Measurements from ENCODE around the gene ARMC3.
"Not testable (repeated sequence)": the region's sequence is repeated elsewhere in the genome, so short reads cannot be mapped to it uniquely, and the experiment has no call there.

ARMC3 gene

DNA sequence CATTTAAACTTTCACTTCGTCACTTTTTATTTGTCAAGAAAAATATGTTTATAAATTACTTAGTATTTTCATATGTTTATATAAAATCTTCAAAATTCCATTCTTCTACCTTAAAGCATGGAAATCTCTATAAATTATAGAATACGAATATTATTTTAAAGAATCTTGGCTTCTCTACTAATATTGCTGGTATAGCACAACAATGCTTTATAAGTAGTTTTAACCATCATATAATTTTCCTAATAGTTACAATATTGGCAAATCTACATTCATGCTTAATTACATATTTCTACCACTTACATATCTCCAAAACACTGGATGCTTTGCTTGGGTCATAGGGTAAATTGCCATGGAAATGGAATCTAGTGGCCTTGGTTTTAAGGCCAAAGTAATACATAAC lies 21.1 kb upstream of the ARMC3 start:
- Histone ChIP-seq H3K4me3 (ENCODE audit: extremely low read depth, insufficient read depth, low read length, poor library complexity, severe bottlenecking) (no peak overlapping the region), H3K4me1 (ENCODE audit: control insufficient read depth, insufficient read depth, low read length, poor library complexity, severe bottlenecking) (no peaks in the 10 kb centered on the region), H3K36me3 (ENCODE audit: control insufficient read depth, insufficient read depth, low read length) (no peaks in the 10 kb centered on the region), H3K27ac (ENCODE audit: low read depth, low read length, severe bottlenecking) (no peak overlapping the region), H3K9me3 (ENCODE audit: control insufficient read depth, low read length) (peaks cover 5% of the 10 kb centered on the region)
- WGBS, 2 experiments (ENCODE audit: insufficient coverage in 2 of 2) = no CpG with 5 or more reads among the region's 2 CpGs

DNA sequence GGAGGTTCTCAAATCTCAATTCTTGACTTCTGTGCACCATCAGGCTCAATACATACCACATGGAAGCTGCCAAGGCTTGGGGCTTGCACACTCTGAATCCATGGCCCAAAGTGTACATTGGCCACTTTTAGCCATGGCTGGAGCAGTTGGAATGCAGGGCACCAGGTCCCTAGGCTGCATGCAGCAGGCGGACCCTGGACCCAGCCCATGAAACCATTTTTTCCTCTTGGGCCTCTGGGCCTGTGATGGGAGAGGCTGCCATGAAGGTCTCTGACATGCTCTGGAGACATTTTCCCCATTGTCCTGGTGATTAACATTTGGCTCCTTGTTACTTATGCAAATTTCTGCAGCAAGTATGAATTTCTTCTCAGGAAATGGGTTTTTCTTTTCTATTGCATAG lies 19.0 kb upstream of the ARMC3 start:
- H3K4me3 ChIP-seq (ENCODE audit: extremely low read depth, insufficient read depth, low read length, poor library complexity, severe bottlenecking) = no peak overlapping the region
- no peaks in the 10 kb centered on the region for H3K4me1 ChIP-seq (ENCODE audit: control insufficient read depth, insufficient read depth, low read length, poor library complexity, severe bottlenecking)
- no peaks in the 10 kb centered on the region for H3K36me3 ChIP-seq (ENCODE audit: control insufficient read depth, insufficient read depth, low read length)
- 75 to 100% methylated on average over 1 of the region's 1 CpG for WGBS, 2 experiments (ENCODE audit: insufficient coverage in 2 of 2)
- peaks cover 5% of the 10 kb centered on the region for H3K9me3 ChIP-seq (ENCODE audit: control insufficient read depth, low read length)
- no peak overlapping the region for H3K27ac ChIP-seq (ENCODE audit: low read depth, low read length, severe bottlenecking)

DNA sequence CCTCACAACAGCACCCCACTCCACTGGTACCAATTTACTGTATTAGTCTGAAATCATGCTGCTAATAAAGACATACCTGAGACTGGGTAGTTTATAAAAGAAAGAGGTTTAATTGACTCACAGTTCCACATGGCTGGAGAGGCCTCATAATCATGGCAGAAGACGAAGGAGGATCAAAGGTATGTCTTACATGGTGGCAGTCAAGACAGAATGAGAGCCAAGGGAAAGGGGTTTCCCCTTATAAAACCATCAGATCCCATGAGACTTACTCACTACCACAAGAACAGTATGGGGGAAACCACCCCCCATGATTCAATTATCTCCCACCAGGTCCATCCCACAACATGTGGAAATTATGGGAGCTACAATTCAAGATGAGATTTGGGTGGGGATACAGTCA lies 18.2 kb upstream of the ARMC3 start:
- H3K9me3 ChIP-seq (ENCODE audit: control insufficient read depth, low read length); H3K4me3 ChIP-seq (ENCODE audit: extremely low read depth, insufficient read depth, low read length, poor library complexity, severe bottlenecking); H3K27ac ChIP-seq (ENCODE audit: low read depth, low read length, severe bottlenecking); H3K4me1 ChIP-seq (ENCODE audit: control insufficient read depth, insufficient read depth, low read length, poor library complexity, severe bottlenecking); H3K36me3 ChIP-seq (ENCODE audit: control insufficient read depth, insufficient read depth, low read length): not testable (repeated sequence)
- 100% methylated on average over 1 of the region's 1 CpG; no CpG with 5 or more reads in 1 of the 2 experiments for WGBS, 2 experiments (ENCODE audit: insufficient coverage in 2 of 2)

DNA sequence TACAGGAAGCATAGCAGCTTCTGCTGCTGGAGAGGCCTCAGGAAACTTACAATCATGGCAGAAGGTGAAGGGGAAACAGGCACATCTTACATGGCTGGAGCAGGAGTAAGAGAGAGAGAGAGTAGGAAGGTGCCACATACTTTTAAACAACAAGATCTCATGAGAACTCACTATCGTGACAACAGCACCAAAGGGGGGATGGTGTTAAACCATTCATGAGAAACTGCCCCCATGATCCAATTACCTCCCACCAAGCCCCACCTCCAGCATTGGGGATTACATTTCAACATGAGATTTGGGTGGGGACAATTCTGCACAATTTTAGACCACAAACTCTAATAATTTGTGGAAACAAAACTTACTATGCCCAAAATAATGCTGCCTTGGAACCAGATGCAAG lies 16.8 kb upstream of the ARMC3 start:
- Histone ChIP-seq H3K4me1 (ENCODE audit: control insufficient read depth, insufficient read depth, low read length, poor library complexity, severe bottlenecking) (no peaks in the 10 kb centered on the region), H3K9me3 (ENCODE audit: control insufficient read depth, low read length) (peaks cover 5% of the 10 kb centered on the region), H3K27ac (ENCODE audit: low read depth, low read length, severe bottlenecking) (no peak overlapping the region), H3K36me3 (ENCODE audit: control insufficient read depth, insufficient read depth, low read length) (no peaks in the 10 kb centered on the region), H3K4me3 (ENCODE audit: extremely low read depth, insufficient read depth, low read length, poor library complexity, severe bottlenecking) (no peak overlapping the region)
- WGBS, 2 experiments (ENCODE audit: insufficient coverage in 2 of 2) = 20% methylated on average over 1 of the region's 1 CpG; no CpG with 5 or more reads in 1 of the 2 experiments

DNA sequence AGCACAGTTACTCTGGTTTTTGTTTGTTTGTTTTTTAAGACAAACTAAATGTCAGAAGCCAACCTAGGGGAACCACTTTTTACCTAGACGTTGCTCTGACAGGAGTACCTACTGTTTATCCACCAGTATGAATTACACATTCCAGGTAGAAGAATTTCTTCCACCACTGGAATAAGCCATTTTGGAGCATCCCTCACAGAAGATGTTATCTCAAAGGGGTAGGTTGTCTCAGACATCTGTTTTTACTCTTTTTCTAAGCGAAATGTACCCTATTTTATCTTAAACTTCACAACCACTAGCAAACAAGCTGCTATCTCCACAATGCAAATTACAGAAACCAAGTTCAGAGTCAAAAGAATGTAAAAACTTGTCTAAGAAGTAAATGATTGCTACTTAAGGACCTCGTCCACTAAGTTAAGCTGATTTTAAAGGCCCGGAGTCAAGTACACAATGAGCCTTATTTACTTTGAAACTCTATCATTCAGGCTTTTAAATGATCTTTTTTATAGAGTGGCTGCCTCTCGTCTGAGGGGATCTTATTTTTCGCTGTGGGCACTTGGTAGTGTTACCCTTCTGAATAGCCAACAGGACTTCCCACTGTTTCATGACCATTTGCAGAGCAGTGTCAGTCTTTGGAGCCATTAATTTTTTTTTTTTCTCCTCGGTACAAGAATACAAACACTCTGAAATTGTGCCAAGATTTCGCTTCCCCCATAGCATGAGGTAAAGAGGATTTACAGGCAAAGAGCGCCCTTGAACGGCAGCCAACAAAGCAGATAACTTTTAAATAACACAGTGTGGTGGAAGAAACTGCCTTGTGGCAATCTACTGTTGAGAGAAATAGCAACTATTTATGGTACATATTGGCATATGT lies 15.7 kb upstream of the ARMC3 start:
- no peaks in the 10 kb centered on the region for H3K4me1 ChIP-seq (ENCODE audit: control insufficient read depth, insufficient read depth, low read length, poor library complexity, severe bottlenecking)
- 94 to 100% methylated on average over 3 to 5 of the region's 10 CpGs for WGBS, 2 experiments (ENCODE audit: insufficient coverage in 2 of 2)
- no peak overlapping the region for H3K27ac ChIP-seq (ENCODE audit: low read depth, low read length, severe bottlenecking)
- H3K36me3 ChIP-seq (ENCODE audit: control insufficient read depth, insufficient read depth, low read length) = no peaks in the 10 kb centered on the region
- peaks cover 7% of the 10 kb centered on the region for H3K9me3 ChIP-seq (ENCODE audit: control insufficient read depth, low read length)
- no peak overlapping the region for H3K4me3 ChIP-seq (ENCODE audit: extremely low read depth, insufficient read depth, low read length, poor library complexity, severe bottlenecking)

DNA sequence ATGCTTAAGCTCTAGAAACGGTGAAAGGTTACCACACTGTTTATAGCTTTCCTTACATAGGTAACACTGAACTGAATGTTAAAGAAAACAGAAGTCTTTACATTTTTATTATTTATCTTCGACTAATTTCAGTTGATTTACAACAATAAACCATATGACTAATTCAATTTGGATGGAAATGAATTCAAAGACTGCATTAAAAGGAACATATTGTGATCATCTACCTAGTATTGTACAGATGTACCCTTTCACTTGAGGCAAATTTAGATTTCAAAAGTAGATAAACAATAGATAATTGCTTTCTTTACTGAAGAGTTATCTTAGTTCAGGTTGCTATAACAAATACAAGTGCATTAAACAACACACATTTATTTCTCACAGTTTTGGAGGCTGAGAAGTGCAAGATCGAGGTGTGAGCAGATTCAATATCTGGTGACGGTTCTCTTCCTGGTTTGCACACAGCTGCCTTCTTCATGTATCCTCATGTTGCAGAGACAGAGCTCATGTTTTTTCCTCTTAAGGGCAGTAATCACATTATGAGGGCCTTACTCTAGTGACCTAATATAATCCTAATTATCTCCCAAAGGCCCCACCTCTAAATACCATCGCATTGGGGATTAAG lies 15.0 kb upstream of the ARMC3 start:
- no peaks in the 10 kb centered on the region for H3K36me3 ChIP-seq (ENCODE audit: control insufficient read depth, insufficient read depth, low read length)

DNA sequence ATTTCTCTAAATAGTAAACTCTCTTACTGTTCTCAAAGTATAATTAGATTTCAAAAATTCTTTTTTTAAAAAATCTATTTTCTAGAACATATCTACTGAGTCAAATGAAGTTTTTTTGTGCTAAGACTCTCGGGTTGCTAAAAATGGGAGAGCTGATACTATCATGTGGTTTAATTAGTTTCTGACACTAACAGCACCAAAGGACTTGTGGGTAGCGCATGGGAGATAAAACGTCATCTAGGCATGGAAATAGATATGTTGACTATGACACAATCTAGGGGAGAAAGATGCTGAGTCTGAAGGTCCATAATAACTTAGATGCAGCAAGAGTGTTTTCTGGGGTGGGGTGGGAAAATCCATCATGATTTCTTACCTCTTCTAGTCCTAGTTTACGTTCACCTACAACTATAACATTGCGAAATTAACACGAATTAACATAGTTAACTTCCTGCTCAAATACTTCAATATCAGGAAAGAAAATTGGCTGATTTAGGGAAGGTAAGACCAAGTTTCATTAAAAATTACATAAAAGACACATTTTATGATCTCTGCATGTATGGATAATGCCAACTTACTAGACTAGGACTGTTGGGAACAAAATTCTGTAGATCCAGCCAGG lies 14.3 kb upstream of the ARMC3 start:
- Histone ChIP-seq H3K36me3 (ENCODE audit: control insufficient read depth, insufficient read depth, low read length) (no peaks in the 10 kb centered on the region), H3K4me1 (ENCODE audit: control insufficient read depth, insufficient read depth, low read length, poor library complexity, severe bottlenecking) (no peaks in the 10 kb centered on the region), H3K9me3 (ENCODE audit: control insufficient read depth, low read length) (peaks cover 3% of the 10 kb centered on the region), H3K4me3 (ENCODE audit: extremely low read depth, insufficient read depth, low read length, poor library complexity, severe bottlenecking) (no peak overlapping the region), H3K27ac (ENCODE audit: low read depth, low read length, severe bottlenecking) (no peak overlapping the region)
- 86 to 100% methylated on average over 2 to 3 of the region's 6 CpGs for WGBS, 2 experiments (ENCODE audit: insufficient coverage in 2 of 2)

More for the DNA sequence above, 15.0 kb upstream of the ARMC3 start:
- no peaks in the 10 kb centered on the region for H3K4me1 ChIP-seq (ENCODE audit: control insufficient read depth, insufficient read depth, low read length, poor library complexity, severe bottlenecking)
- 89 to 95% methylated on average over 2 of the region's 5 CpGs for WGBS, 2 experiments (ENCODE audit: insufficient coverage in 2 of 2)
- H3K4me3 ChIP-seq (ENCODE audit: extremely low read depth, insufficient read depth, low read length, poor library complexity, severe bottlenecking) = no peak overlapping the region
- peaks cover 9% of the 10 kb centered on the region for H3K9me3 ChIP-seq (ENCODE audit: control insufficient read depth, low read length)
- no peak overlapping the region for H3K27ac ChIP-seq (ENCODE audit: low read depth, low read length, severe bottlenecking)

DNA sequence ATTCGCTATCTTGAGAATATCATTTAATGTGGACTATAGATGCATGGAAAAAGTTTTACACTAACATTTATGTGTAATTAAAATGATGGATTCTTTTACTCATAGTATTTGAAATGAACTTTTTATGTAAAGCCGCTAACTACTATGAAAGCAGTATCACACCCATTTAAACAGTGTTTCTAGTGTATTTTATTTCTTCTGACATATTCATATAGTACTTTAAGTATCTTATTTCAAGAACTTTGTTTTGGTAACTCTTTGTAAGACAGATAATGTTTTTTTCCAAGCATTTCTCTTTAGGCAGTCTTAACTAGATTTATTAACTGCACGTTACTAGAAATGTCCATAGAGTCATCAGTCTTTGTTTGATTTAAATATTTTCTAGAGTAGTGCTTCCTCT lies 12.5 kb upstream of the ARMC3 start:
- no CpG with 5 or more reads among the region's 3 CpGs for WGBS, 2 experiments (ENCODE audit: insufficient coverage in 2 of 2)
- no peaks in the 10 kb centered on the region for H3K4me1 ChIP-seq (ENCODE audit: control insufficient read depth, insufficient read depth, low read length, poor library complexity, severe bottlenecking)
- no peaks in the 10 kb centered on the region for H3K36me3 ChIP-seq (ENCODE audit: control insufficient read depth, insufficient read depth, low read length)
- H3K9me3 ChIP-seq (ENCODE audit: control insufficient read depth, low read length) = peaks cover 3% of the 10 kb centered on the region
- no peak overlapping the region for H3K27ac ChIP-seq (ENCODE audit: low read depth, low read length, severe bottlenecking)
- no peak overlapping the region for H3K4me3 ChIP-seq (ENCODE audit: extremely low read depth, insufficient read depth, low read length, poor library complexity, severe bottlenecking)

DNA sequence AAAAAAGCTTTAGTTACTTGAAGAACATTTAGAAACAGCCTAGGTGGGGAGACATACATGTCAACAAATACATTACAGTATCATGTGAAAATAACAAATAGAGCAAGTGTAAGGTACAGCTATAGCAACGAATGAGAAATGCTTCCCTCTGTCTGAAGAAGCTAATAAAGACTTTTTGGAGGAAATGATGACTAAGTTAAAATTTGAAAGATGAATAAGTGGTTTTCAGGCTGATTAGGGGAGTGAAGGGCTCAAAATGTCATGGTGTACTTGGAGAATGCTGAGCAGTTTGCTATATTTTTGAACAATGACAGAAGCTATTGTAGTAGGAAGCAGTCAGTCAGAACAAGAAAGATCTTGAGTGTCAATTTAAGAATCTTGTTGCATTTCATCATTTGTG lies 2.8 kb upstream of the ARMC3 start:
- WGBS, 2 experiments (ENCODE audit: insufficient coverage in 2 of 2) = 75 to 83% methylated on average over 1 of the region's 1 CpG
- Histone ChIP-seq H3K36me3 (ENCODE audit: control insufficient read depth, insufficient read depth, low read length) (no peaks in the 10 kb centered on the region), H3K4me1 (ENCODE audit: control insufficient read depth, insufficient read depth, low read length, poor library complexity, severe bottlenecking) (no peaks in the 10 kb centered on the region), H3K27ac (ENCODE audit: low read depth, low read length, severe bottlenecking) (no peak overlapping the region), H3K4me3 (ENCODE audit: extremely low read depth, insufficient read depth, low read length, poor library complexity, severe bottlenecking) (no peak overlapping the region), H3K9me3 (ENCODE audit: control insufficient read depth, low read length) (no peaks in the 10 kb centered on the region)

DNA sequence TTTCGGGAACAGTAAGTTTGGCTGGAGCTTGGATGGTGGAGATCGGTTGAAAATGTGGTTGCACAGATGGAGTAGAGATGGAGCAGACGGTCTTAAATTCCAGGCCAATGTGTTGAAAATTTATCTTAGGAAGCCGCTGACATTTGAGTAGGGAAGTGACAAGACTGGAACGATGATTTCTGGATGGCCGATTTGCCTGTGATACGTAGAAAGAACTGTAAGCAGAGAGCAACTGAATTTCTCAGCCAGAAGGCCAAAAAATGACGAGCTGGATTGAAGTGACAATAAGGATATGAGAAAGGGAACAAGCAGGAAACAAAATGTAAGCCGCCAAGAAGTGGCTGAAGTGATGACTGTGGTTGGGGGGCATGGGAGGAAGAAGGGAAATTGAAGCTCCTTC lies 687 bp upstream of the ARMC3 start:
- Histone ChIP-seq H3K4me1 (ENCODE audit: control insufficient read depth, insufficient read depth, low read length, poor library complexity, severe bottlenecking) (no peaks in the 10 kb centered on the region), H3K36me3 (ENCODE audit: control insufficient read depth, insufficient read depth, low read length) (no peaks in the 10 kb centered on the region), H3K4me3 (ENCODE audit: extremely low read depth, insufficient read depth, low read length, poor library complexity, severe bottlenecking) (peak overlapping the region; percentile 42), H3K27ac (ENCODE audit: low read depth, low read length, severe bottlenecking) (peak overlapping the region; percentile 55), H3K9me3 (ENCODE audit: control insufficient read depth, low read length) (no peaks in the 10 kb centered on the region)
- 93 to 96% methylated on average over 9 of the region's 9 CpGs for WGBS, 2 experiments (ENCODE audit: insufficient coverage in 2 of 2)

DNA sequence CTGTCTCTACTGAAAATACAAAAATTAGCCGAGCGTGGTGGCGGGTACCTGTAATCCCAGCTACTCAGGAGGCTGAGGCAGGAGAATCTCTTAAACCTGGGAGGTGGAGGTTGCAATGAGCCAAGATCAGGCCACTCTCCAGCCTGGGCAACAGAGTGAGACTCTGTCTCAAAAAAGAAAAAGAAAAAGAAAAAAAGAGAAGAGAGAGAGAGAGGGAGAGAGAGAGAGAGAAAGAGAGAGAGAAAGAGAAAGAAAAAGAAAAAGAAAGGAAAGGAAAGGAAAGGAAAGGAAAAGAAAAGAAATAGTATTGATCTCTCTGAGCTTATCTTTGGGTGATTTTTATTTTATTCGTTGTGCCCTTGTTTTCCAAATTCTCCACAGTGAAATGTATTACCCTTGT lies 1.2 kb downstream of the ARMC3 start:
- H3K36me3 ChIP-seq (ENCODE audit: control insufficient read depth, insufficient read depth, low read length); H3K4me1 ChIP-seq (ENCODE audit: control insufficient read depth, insufficient read depth, low read length, poor library complexity, severe bottlenecking); H3K27ac ChIP-seq (ENCODE audit: low read depth, low read length, severe bottlenecking); H3K9me3 ChIP-seq (ENCODE audit: control insufficient read depth, low read length); H3K4me3 ChIP-seq (ENCODE audit: extremely low read depth, insufficient read depth, low read length, poor library complexity, severe bottlenecking): not testable (repeated sequence)
- WGBS, 2 experiments (ENCODE audit: insufficient coverage in 2 of 2) = 84 to 86% methylated on average over 3 to 4 of the region's 4 CpGs

All from mesodermal cell (in vitro differentiated cells).